AG04450 (cell line): ENCODE results near the gene NKX3-2. TPM values are rescaled to one million over a fixed set of nuclear protein-coding genes. Genes with fewer than 3 reads are reported as not detected.

Experiments used
- CTCF ChIA-PET: fragments of 300-600, 350-600 bp; formaldehyde crosslinking; extraction: SDS; loops from one replicate; lab custom pipeline; 2022; ENCODE audit warnings: antibody characterized with exemption, inconsistent platforms; lab: Charles Lee
- POLR2A ChIA-PET: fragments of 350-600 bp; formaldehyde crosslinking; extraction: SDS; loops from one replicate; lab custom pipeline; 2021; ENCODE audit warnings: antibody characterized with exemption, inconsistent platforms; lab: Yijun Ruan, JAX
- DNase-seq: peaks from one replicate; pipeline ENCODE4 v3.0.0-alpha.2; 2011; ENCODE audit warnings: low read depth, low spot score
- H3K27ac ChIP-seq: one replicate; pipeline ENCODE4 v1.5.1; 2012; ENCODE audit warnings: low read depth, low read length, control low read depth
- H3K27me3 ChIP-seq: one replicate; pipeline ENCODE4 v1.6.0; 2012; ENCODE audit warnings: low read length; ENCODE audit not compliant: control insufficient read depth, insufficient read depth
- H3K4me3 ChIP-seq: 2 replicates; pipeline ENCODE4 v1.5.1; 2011; ENCODE audit warnings: mild to moderate bottlenecking, low read depth, low read length, control low read depth
- H3K9me3 ChIP-seq: 2 replicates; pipeline ENCODE4 v1.5.1; 2012; ENCODE audit warnings: low read length; ENCODE audit not compliant: control insufficient read depth, insufficient read depth
- CTCF ChIP-seq: IDR thresholded peaks from 2 replicates; pipeline ENCODE4 v1.5.1; 2011; ENCODE audit warnings: low read depth, low read length, control low read depth, inconsistent platforms
- polyA plus RNA-seq: library from polyadenylated mRNA; depleted of rRNA; stranded (reverse); fragments of >200 nt; gene quantifications from 2 replicates; pipeline ENCODE4 v1.2.3, GENCODE V29; 2011

The NKX3-2 gene
- polyA plus RNA-seq, 1 experiment = not detected

GRCh38 chr4:13529128-13529919 is 15.0 kb downstream of the NKX3-2 start:
- peaks cover 94% of the 10 kb centered on the region for H3K27me3 ChIP-seq
- no peak for DNase-seq
- POLR2A ChIA-PET = no interaction called here
- TF ChIP-seq CTCF = no peak
- CTCF ChIA-PET = no interaction called here
- H3K9me3 ChIP-seq = peaks cover 7% of the 10 kb centered on the region
- no peak overlapping the region for H3K4me3 ChIP-seq
- no peak overlapping the region for H3K27ac ChIP-seq

- no peak overlapping the region for H3K4me3 ChIP-seq
- no peak for DNase-seq
- H3K9me3 ChIP-seq = peaks cover 12% of the 10 kb centered on the region
- H3K27me3 ChIP-seq = peaks cover 94% of the 10 kb centered on the region
- no peak for TF ChIP-seq CTCF
- ChIA-PET POLR2A (no interaction called here), CTCF (no interaction called here)
- H3K27ac ChIP-seq = no peak overlapping the region
Observed at GRCh38 chr4:13528821-13529127, 15.5 kb downstream of the NKX3-2 start.

- no peak overlapping the region for H3K27ac ChIP-seq
- DNase-seq = no peak
- TF ChIP-seq CTCF = no peak
- no peak overlapping the region for H3K4me3 ChIP-seq
- CTCF ChIA-PET = no interaction called here
- H3K27me3 ChIP-seq = peaks cover 95% of the 10 kb centered on the region
- POLR2A ChIA-PET = no interaction called here
- H3K9me3 ChIP-seq = peaks cover 18% of the 10 kb centered on the region
Observed at GRCh38 chr4:13527981-13528820, 16.1 kb downstream of the NKX3-2 start.

- Histone ChIP-seq H3K9me3 (peaks cover 24% of the 10 kb centered on the region), H3K27me3 (peaks cover 95% of the 10 kb centered on the region), H3K27ac (no peak overlapping the region), H3K4me3 (no peak overlapping the region)
- TF ChIP-seq CTCF = no peak
- CTCF ChIA-PET = no interaction called here
- DNase-seq = no peak
- POLR2A ChIA-PET = no interaction called here
Observed at GRCh38 chr4:13527192-13527980, 16.9 kb downstream of the NKX3-2 start.
